Bronchial epithelial cell (primary cell): Measurements from ENCODE around the gene SLC17A6. TPM values are rescaled to one million over a fixed set of nuclear protein-coding genes. Genes with fewer than 3 reads are reported as not detected.

Source experiments
- DNase-seq: peaks from one replicate; pipeline ENCODE4 v3.0.0-alpha.2; 2010; ENCODE audit warnings: low read depth
- FAIRE-seq: peaks from 2 replicates; lab custom pipeline; 2011; peaks lifted over from hg19 to GRCh38; lab: Jason Lieb, UNC
- H3K27me3 ChIP-seq: 2 replicates; pipeline ENCODE4 v1.5.1; 2011; ENCODE audit warnings: low read length; ENCODE audit not compliant: control insufficient read depth, insufficient read depth
- H3K36me3 ChIP-seq: 2 replicates; pipeline ENCODE4 v1.5.1; 2011; ENCODE audit warnings: low read length; ENCODE audit not compliant: control insufficient read depth, insufficient read depth
- H3K4me3 ChIP-seq: 2 replicates; pipeline ENCODE4 v1.5.1; 2011; ENCODE audit warnings: mild to moderate bottlenecking, low read depth, low read length, control low read depth
- CTCF ChIP-seq: IDR thresholded peaks from 2 replicates; pipeline ENCODE4 v1.5.1; 2011; ENCODE audit warnings: mild to moderate bottlenecking, moderate library complexity, low read length, control low read depth, inconsistent platforms; ENCODE audit not compliant: insufficient read depth, severe bottlenecking
- total RNA-seq: library from RNA; depleted of rRNA; stranded (reverse); fragments of >200 nt; gene quantifications from 2 replicates; pipeline ENCODE4 v1.2.1, GENCODE V29; 2014

SLC17A6 gene
- total RNA-seq, 1 donor from 2014 or later = not detected

GRCh38 chr11:22347857-22348487, 9.8 kb downstream of the SLC17A6 start:
- no peak for FAIRE-seq
- peaks cover 11% of the 10 kb centered on the region for H3K27me3 ChIP-seq

DNA sequence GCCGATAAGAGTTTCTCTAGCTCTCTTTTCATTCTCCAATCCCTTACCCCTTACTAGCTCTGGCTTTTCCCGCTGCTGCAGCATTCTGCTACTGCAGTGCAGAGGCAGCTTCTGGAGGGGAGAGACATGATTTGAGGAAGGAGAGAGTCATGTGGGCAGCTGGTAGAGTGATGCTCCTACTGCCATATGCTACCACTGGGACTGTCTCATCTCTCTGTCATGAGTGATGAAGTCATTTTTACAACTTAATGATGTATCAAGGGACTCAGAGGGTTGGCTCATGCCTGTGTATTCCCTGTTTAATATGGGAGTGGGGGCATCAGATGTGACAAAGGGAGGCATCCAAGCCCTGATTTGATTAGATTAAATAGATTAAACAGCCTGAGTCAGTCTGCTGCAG, 11.3 kb downstream of the SLC17A6 start:
- Histone ChIP-seq H3K4me3 (no peak overlapping the region), H3K27me3 (no peaks in the 10 kb centered on the region), H3K36me3 (no peaks in the 10 kb centered on the region)
- no peak for DNase-seq
- TF ChIP-seq CTCF = no peak
- FAIRE-seq = no peak

More at GRCh38 chr11:22347857-22348487, 9.8 kb downstream of the SLC17A6 start:
- Histone ChIP-seq H3K4me3 (no peak overlapping the region), H3K36me3 (no peaks in the 10 kb centered on the region)
- no peak for DNase-seq
- no peak for TF ChIP-seq CTCF

- no peaks in the 10 kb centered on the region for H3K27me3 ChIP-seq
- TF ChIP-seq CTCF = no peak
- FAIRE-seq = no peak
- no peak overlapping the region for H3K4me3 ChIP-seq
- H3K36me3 ChIP-seq = no peaks in the 10 kb centered on the region
- peak; percentile 58 for DNase-seq
Observed at GRCh38 chr11:22359295-22359694, 21.1 kb downstream of the SLC17A6 start.

DNA sequence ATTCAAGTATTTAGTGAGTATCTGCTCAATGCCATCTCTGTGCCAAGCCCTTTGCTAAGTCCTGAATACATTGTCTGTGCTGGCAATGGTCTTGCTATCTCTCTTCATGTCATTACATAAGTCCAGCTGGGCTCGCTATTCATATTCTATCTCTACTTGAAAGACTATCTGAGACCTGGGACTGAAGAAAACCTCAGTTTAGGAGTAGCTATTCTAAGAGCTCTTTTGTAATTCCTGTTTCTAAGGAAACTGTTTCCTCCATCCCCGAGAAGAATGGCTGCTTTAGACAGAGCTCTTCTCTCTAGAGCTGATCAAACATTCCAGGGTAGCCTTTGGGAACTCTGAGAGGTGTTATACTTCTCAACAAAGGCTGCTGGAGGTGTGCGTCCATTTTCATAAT, 33.0 kb downstream of the SLC17A6 start:
- no peak for DNase-seq
- no peaks in the 10 kb centered on the region for H3K27me3 ChIP-seq
- no peaks in the 10 kb centered on the region for H3K36me3 ChIP-seq
- FAIRE-seq = no peak
- H3K4me3 ChIP-seq = no peak overlapping the region
- TF ChIP-seq CTCF = no peak

GRCh38 chr11:22387126-22387525, 48.9 kb downstream of the SLC17A6 start:
- no peak overlapping the region for H3K4me3 ChIP-seq
- no peaks in the 10 kb centered on the region for H3K36me3 ChIP-seq
- H3K27me3 ChIP-seq = no peaks in the 10 kb centered on the region
- no peak for TF ChIP-seq CTCF
- DNase-seq (no peak), FAIRE-seq (no peak)

DNA sequence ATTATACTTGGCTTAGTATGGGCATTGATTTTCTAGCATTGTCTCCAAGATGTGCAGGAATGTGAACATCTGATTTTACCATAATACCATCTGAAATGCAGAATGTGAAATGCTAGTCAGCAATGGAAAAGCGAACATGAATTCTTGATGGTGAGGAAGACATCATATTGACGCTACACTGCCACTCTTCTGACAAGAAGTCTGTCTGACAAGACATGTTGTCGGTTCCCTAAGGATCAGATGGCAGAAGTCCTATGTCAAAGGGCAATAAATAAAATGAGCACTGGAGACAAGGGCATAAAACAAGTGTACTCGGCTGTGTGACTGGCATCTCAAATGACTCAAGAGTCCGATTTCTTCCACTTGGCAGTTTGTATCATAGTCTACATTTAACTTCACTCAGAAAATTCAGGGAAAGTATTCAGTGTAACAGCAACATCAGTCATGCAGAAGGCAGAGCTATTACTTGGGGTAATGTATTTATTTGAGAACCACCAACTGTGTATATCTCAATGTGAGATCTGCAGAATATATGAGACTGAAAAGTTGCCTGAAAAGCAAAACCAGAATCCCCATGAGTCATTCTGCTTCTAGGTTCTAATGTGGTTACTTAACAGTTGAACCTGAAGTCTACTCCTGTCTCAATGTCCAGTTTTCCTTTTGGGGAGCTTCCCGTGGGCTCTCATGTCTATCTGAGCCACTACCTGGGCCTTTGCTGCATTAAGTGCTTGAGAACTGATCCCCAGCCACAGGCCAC, 51.5 kb downstream of the SLC17A6 start:
- DNase-seq (peak; percentile 4), FAIRE-seq (no peak)
- H3K27me3 ChIP-seq = no peaks in the 10 kb centered on the region
- no peak for TF ChIP-seq CTCF
- no peak overlapping the region for H3K4me3 ChIP-seq
- no peaks in the 10 kb centered on the region for H3K36me3 ChIP-seq
